ENCODE results near the gene BTBD2.

DNA sequence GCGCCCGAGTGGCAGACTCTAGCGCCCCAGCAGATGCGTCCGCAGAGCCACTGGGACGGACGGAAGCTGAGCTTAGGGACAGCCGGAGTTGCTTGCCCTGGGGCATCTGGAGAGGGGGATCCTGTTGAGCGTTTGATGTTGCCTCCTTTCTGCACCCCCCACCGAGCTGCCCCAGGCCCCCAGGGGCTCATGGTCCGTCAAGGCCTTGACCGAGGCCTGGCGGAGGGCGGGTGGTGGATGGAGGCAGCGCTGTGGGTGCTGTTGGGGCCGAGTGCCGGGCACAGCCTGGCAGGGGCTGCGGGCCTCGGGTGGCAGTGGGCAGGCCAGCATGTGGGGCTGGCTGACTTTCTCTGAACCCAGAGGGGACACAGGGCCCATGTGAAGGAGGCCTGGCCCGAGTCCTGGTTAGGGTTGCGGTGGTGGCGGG lies 71.8 kb downstream of the BTBD2 start:
- TF ChIP-seq, protein P1, sequence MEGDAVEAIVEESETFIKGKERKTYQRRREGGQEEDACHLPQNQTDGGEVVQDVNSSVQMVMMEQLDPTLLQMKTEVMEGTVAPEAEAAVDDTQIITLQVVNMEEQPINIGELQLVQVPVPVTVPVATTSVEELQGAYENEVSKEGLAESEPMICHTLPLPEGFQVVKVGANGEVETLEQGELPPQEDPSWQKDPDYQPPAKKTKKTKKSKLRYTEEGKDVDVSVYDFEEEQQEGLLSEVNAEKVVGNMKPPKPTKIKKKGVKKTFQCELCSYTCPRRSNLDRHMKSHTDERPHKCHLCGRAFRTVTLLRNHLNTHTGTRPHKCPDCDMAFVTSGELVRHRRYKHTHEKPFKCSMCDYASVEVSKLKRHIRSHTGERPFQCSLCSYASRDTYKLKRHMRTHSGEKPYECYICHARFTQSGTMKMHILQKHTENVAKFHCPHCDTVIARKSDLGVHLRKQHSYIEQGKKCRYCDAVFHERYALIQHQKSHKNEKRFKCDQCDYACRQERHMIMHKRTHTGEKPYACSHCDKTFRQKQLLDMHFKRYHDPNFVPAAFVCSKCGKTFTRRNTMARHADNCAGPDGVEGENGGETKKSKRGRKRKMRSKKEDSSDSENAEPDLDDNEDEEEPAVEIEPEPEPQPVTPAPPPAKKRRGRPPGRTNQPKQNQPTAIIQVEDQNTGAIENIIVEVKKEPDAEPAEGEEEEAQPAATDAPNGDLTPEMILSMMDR (IDR thresholded peaks at IDR 0.05) = no peak
- no peak for TF ChIP-seq POLR2A (IDR thresholded peaks at IDR 0.05)
